22Rv1 (cell line): ENCODE results near the gene LCN15.

Source experiments
- ZFX ChIP-seq: fragments of 450-650 bp; IDR thresholded peaks from 2 replicates; pipeline ENCODE4 v1.6.1; 2017; ENCODE audit warnings: antibody characterized with exemption, borderline replicate concordance
- TF ChIP-seq, protein P1 (sequence below): fragments of 450-650 bp; IDR thresholded peaks from 2 replicates; pipeline ENCODE4 v1.5.1; 2017; ENCODE audit warnings: mild to moderate bottlenecking

DNA sequence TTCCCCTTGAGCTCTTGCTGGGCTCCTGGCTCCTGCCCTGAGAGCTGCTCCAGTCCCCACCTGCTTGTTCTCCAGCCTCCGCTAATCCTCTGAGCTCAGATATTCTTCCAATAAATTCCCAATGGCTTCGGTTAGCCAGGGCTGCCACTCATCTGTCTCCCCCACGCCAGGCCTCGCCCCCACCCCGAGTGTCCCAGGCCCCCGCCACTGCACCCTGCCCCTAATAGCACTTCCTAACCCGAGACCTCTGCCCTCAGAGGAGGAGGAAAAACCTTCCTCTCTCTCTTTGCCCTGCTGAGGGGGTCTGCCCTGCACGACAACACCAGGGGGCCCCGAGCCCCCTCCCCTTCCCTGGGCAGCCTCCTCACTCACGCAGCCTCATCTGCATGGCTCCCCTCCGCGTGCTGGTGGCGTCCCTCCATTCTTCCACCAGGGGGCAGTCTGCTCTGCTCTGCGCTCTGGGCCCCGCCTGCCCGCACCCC is 5.4 kb upstream of the LCN15 start:
- TF ChIP-seq, protein P1, sequence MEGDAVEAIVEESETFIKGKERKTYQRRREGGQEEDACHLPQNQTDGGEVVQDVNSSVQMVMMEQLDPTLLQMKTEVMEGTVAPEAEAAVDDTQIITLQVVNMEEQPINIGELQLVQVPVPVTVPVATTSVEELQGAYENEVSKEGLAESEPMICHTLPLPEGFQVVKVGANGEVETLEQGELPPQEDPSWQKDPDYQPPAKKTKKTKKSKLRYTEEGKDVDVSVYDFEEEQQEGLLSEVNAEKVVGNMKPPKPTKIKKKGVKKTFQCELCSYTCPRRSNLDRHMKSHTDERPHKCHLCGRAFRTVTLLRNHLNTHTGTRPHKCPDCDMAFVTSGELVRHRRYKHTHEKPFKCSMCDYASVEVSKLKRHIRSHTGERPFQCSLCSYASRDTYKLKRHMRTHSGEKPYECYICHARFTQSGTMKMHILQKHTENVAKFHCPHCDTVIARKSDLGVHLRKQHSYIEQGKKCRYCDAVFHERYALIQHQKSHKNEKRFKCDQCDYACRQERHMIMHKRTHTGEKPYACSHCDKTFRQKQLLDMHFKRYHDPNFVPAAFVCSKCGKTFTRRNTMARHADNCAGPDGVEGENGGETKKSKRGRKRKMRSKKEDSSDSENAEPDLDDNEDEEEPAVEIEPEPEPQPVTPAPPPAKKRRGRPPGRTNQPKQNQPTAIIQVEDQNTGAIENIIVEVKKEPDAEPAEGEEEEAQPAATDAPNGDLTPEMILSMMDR = peak; percentile 49
- no peak for TF ChIP-seq ZFX
